ENCODE measurements around the gene IFNB1. TPM values are rescaled to one million over a fixed set of nuclear protein-coding genes. Genes with fewer than 3 reads are reported as not detected.
A peak's percentile ranks its signal among the peaks of the same experiment; 100 is the strongest.

Gene IFNB1
- total RNA-seq, 2 experiments from 2014 or later, result 0.87 to 1.1 TPM

DNA sequence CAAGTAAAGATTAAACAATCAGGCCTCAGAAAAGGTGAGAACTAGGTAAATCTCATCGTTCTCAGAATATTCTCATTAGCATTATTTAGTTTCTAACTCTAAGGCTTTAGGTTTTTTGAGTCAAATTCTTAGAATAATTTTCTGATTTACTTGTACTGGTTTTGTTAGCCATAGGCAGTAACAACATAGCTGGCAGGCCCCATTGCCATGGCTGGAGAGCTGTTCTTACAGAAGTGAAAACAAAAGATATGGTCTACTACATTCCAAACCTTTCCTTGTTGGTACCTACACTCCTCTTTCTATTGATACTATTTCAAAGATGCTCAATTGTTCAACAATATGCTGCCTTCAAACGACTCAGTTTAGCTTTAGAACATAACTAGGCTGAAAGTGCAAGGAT lies 36.6 kb upstream of the IFNB1 start:
- H3K4me3 Mint-ChIP-seq, result no peak overlapping the region
- ChIA-PET POLR2A (no interaction called here), CTCF (interaction anchor here (1.6 kb wide), 1 partner anchor 173 kb away, joined by 5 read pairs; no protein-coding TSS in a partner anchor)
- no peak overlapping the region for H3K27ac Mint-ChIP-seq
- TF ChIP-seq, protein P1, sequence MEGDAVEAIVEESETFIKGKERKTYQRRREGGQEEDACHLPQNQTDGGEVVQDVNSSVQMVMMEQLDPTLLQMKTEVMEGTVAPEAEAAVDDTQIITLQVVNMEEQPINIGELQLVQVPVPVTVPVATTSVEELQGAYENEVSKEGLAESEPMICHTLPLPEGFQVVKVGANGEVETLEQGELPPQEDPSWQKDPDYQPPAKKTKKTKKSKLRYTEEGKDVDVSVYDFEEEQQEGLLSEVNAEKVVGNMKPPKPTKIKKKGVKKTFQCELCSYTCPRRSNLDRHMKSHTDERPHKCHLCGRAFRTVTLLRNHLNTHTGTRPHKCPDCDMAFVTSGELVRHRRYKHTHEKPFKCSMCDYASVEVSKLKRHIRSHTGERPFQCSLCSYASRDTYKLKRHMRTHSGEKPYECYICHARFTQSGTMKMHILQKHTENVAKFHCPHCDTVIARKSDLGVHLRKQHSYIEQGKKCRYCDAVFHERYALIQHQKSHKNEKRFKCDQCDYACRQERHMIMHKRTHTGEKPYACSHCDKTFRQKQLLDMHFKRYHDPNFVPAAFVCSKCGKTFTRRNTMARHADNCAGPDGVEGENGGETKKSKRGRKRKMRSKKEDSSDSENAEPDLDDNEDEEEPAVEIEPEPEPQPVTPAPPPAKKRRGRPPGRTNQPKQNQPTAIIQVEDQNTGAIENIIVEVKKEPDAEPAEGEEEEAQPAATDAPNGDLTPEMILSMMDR (IDR thresholded peaks at IDR 0.05), result no peak
- DNase-seq, result no peak
- no peak for ATAC-seq
- no peaks in the 10 kb centered on the region for H3K4me1 Mint-ChIP-seq (ENCODE audit: low read depth)
- peaks cover 8% of the 10 kb centered on the region for H3K27me3 Mint-ChIP-seq
- no peaks in the 10 kb centered on the region for H3K36me3 Mint-ChIP-seq (ENCODE audit: low read depth)
- H3K9me3 Mint-ChIP-seq, result no peaks in the 10 kb centered on the region
- intact Hi-C loops (cut with micrococcal nuclease), result loop anchor here (5.0 to 10.0 kb wide), 4 partner anchors 162 to 1187 kb away; no protein-coding TSS in a partner anchor

DNA sequence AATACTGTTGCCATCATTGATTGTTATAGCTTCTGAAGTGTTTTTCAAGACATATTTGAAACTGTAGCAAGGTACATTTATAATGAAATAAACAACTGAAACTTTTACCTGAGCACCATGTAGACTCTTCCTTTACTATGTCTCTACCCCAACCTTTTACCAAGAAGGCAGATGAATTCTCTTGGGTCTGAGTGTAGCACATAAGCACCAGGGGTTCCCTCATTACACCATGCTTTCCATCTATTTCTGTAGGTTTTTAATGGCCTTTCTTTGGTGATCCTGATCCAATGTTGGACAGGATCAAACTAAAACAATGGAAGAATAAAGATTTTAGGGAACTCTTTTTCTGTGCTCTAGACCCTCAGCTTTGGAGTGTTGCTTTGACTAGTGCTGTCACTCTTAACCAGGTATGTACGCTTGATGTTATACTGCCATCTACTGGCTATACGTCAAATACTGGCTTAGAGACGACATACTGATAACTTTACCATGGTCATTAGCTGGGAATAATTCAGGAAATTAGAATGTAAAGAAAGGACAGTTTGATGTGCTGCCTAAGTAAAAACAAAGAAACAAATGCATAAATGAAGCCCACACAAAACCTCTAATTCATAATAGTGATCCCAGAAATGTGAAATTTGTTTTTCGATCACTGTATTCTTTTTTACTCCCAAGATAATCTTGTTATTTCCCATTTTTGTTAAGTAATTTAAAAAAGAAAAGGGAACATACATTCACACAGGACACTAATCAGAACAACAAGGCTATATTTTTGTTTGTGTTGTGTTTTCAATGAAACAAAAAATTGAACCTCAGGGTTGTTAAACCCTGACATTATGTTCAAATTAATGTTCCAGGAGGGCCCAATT lies 33.2 kb upstream of the IFNB1 start:
- H3K36me3 Mint-ChIP-seq (ENCODE audit: low read depth), result no peaks in the 10 kb centered on the region
- no peaks in the 10 kb centered on the region for H3K4me1 Mint-ChIP-seq (ENCODE audit: low read depth)
- peak; percentile 87 for ATAC-seq
- ChIA-PET CTCF (interaction anchor here (0.6 to 3.3 kb wide), 63 partner anchors 8 to 1646 kb away, joined by 3 to 42 read pairs (median 4); partner anchors contain the start of genes HACD4, IFNB1 and MLLT3), POLR2A (no interaction called here)
- no peak overlapping the region for H3K27ac Mint-ChIP-seq
- H3K9me3 Mint-ChIP-seq, result no peaks in the 10 kb centered on the region
- DNase-seq, result peak; percentile 18
- TF ChIP-seq, protein P1 (IDR thresholded peaks at IDR 0.05), result peak; percentile 91
- intact Hi-C loops (cut with micrococcal nuclease), result loop anchor here (2.0 to 10.0 kb wide), 5 partner anchors 159 to 1184 kb away; no protein-coding TSS in a partner anchor
- no peaks in the 10 kb centered on the region for H3K27me3 Mint-ChIP-seq
- no peak overlapping the region for H3K4me3 Mint-ChIP-seq

DNA sequence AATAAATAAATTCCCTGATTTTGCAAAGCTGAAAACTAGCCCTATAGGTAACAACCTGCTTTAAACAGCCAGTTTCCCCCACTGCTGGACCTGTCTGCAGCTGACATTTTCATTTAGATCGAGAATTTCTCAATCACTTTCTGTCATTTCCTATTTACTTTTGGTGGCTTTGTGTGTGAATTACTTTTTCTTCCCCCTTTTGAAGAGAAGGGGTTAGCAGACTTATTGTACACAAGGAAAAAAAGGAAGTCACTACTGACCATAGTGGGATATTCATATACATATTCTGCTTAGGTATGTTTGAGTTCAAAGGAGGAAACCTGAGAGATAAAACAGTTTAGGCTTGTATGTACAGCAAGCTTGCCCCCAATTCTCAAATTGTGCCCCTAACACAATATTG lies 27.0 kb upstream of the IFNB1 start:
- no peaks in the 10 kb centered on the region for H3K36me3 Mint-ChIP-seq (ENCODE audit: low read depth)
- intact Hi-C loops (cut with micrococcal nuclease), result no loop called here
- ChIA-PET POLR2A (no interaction called here), CTCF (interaction anchor here (0.7 to 1.8 kb wide), 7 partner anchors 9 to 748 kb away, joined by 3 to 7 read pairs (median 3); partner anchors contain the start of genes HACD4 and IFNB1)
- H3K9me3 Mint-ChIP-seq, result no peaks in the 10 kb centered on the region
- peaks cover 7% of the 10 kb centered on the region for H3K4me1 Mint-ChIP-seq (ENCODE audit: low read depth)
- no peak overlapping the region for H3K4me3 Mint-ChIP-seq
- no peak overlapping the region for H3K27ac Mint-ChIP-seq
- TF ChIP-seq, protein P1 (IDR thresholded peaks at IDR 0.05), result no peak
- ATAC-seq (no peak), DNase-seq (no peak)
- H3K27me3 Mint-ChIP-seq, result no peaks in the 10 kb centered on the region

DNA sequence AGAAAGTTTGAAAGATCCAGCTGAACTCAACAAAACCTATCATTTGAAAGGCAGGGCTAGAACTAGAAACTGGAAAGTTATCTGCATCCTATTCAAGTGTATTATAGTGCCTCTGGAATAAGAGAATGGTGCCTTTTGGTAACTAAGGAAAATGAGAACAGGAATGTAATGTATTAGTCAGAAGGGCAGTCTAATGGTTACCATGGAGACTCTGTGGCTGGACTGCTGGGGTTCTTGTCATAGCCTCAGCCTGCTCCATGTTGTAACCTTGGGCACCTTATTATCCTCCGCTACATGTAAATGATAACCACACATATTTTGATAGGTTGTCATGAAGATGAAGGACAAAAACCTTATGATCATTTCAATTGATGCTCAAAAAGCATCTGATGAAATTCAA lies 24.6 kb upstream of the IFNB1 start:
- ATAC-seq (no peak), DNase-seq (no peak)
- TF ChIP-seq, protein P1 (IDR thresholded peaks at IDR 0.05), result no peak
- Mint-ChIP-seq H3K4me3 (no peak overlapping the region), H3K27ac (no peak overlapping the region), H3K9me3 (peaks cover under 1% of the 10 kb centered on the region), H3K4me1 (ENCODE audit: low read depth) (peaks cover 10% of the 10 kb centered on the region), H3K36me3 (ENCODE audit: low read depth) (peaks cover 3% of the 10 kb centered on the region), H3K27me3 (no peaks in the 10 kb centered on the region)
- POLR2A ChIA-PET, result no interaction called here
- CTCF ChIA-PET, result interaction anchor here (1.5 to 2.3 kb wide), 2 partner anchors 9 to 10 kb away, joined by 3 to 12 read pairs; no protein-coding TSS in a partner anchor
- intact Hi-C loops (cut with micrococcal nuclease), result no loop called here

DNA sequence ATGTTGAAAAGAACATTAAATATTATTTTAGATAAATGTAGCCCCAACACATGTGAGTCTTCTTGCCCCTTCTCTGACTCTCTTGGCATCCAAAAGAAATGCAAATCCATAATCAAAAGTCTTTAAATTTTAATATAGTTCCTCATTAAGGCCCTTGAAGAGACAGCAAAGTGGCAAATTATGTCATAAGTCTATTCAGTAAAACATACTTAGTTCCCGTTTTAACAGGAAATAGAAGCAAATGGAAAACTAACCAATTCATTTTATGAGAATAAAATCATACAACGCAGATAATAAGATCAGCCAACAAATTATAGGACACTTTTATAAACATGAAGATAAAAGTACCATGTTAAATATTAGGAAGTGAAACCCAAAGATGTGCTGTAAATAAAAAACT lies 20.1 kb upstream of the IFNB1 start:
- TF ChIP-seq, protein P1 (IDR thresholded peaks at IDR 0.05), result no peak
- intact Hi-C loops (cut with micrococcal nuclease), result loop anchor here (5.0 kb wide), 1 partner anchor 96 kb away; no protein-coding TSS in a partner anchor
- no peak for ATAC-seq
- peaks cover 2% of the 10 kb centered on the region for H3K9me3 Mint-ChIP-seq
- POLR2A ChIA-PET, result no interaction called here
- DNase-seq, result no peak
- no peak overlapping the region for H3K27ac Mint-ChIP-seq
- H3K4me1 Mint-ChIP-seq (ENCODE audit: low read depth), result peaks cover 31% of the 10 kb centered on the region
- CTCF ChIA-PET, result interaction anchor here (0.9 to 1.5 kb wide), 3 partner anchors 11 to 1187 kb away, joined by 3 read pairs; no protein-coding TSS in a partner anchor
- no peaks in the 10 kb centered on the region for H3K27me3 Mint-ChIP-seq
- H3K36me3 Mint-ChIP-seq (ENCODE audit: low read depth), result peaks cover 8% of the 10 kb centered on the region
- no peak overlapping the region for H3K4me3 Mint-ChIP-seq

All from activated CD8-positive, alpha-beta T cell treated with anti-CD3 and anti-CD28 coated beads for 36 hours (primary cell).